ENCODE data around the gene PEAK3. TPM values are rescaled to one million over a fixed set of nuclear protein-coding genes. Genes with fewer than 3 reads are reported as not detected.

Gene PEAK3
- total and polyA plus RNA-seq, 10 of the 15 experiments (the other 5 are each of a cell fraction or from before 2014, with no cell fraction given), result 0.03 to 0.10 (median 0.05) TPM; not detected in 7

- TF ChIP-seq, protein P1, sequence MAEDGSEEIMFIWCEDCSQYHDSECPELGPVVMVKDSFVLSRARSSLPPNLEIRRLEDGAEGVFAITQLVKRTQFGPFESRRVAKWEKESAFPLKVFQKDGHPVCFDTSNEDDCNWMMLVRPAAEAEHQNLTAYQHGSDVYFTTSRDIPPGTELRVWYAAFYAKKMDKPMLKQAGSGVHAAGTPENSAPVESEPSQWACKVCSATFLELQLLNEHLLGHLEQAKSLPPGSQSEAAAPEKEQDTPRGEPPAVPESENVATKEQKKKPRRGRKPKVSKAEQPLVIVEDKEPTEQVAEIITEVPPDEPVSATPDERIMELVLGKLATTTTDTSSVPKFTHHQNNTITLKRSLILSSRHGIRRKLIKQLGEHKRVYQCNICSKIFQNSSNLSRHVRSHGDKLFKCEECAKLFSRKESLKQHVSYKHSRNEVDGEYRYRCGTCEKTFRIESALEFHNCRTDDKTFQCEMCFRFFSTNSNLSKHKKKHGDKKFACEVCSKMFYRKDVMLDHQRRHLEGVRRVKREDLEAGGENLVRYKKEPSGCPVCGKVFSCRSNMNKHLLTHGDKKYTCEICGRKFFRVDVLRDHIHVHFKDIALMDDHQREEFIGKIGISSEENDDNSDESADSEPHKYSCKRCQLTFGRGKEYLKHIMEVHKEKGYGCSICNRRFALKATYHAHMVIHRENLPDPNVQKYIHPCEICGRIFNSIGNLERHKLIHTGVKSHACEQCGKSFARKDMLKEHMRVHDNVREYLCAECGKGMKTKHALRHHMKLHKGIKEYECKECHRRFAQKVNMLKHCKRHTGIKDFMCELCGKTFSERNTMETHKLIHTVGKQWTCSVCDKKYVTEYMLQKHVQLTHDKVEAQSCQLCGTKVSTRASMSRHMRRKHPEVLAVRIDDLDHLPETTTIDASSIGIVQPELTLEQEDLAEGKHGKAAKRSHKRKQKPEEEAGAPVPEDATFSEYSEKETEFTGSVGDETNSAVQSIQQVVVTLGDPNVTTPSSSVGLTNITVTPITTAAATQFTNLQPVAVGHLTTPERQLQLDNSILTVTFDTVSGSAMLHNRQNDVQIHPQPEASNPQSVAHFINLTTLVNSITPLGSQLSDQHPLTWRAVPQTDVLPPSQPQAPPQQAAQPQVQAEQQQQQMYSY (CRISPR knock-in tag; IDR thresholded peaks at IDR 0.05), result no peak
- TF ChIP-seq, protein P2, sequence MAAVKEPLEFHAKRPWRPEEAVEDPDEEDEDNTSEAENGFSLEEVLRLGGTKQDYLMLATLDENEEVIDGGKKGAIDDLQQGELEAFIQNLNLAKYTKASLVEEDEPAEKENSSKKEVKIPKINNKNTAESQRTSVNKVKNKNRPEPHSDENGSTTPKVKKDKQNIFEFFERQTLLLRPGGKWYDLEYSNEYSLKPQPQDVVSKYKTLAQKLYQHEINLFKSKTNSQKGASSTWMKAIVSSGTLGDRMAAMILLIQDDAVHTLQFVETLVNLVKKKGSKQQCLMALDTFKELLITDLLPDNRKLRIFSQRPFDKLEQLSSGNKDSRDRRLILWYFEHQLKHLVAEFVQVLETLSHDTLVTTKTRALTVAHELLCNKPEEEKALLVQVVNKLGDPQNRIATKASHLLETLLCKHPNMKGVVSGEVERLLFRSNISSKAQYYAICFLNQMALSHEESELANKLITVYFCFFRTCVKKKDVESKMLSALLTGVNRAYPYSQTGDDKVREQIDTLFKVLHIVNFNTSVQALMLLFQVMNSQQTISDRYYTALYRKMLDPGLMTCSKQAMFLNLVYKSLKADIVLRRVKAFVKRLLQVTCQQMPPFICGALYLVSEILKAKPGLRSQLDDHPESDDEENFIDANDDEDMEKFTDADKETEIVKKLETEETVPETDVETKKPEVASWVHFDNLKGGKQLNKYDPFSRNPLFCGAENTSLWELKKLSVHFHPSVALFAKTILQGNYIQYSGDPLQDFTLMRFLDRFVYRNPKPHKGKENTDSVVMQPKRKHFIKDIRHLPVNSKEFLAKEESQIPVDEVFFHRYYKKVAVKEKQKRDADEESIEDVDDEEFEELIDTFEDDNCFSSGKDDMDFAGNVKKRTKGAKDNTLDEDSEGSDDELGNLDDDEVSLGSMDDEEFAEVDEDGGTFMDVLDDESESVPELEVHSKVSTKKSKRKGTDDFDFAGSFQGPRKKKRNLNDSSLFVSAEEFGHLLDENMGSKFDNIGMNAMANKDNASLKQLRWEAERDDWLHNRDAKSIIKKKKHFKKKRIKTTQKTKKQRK (IDR thresholded peaks at IDR 0.05; ENCODE audit: low read depth, low read length), result no peak
- TF ChIP-seq PKNOX1 (IDR thresholded peaks at IDR 0.05) (no peak), DPF2 (IDR thresholded peaks at IDR 0.05) (no peak), ELK1 (IDR thresholded peaks at IDR 0.05; ENCODE audit: low read depth, low read length) (no peak), CHD1 (IDR thresholded peaks at IDR 0.05; ENCODE audit: low read depth, low read length) (no peak), ZSCAN29 (IDR thresholded peaks at IDR 0.05) (no peak), ZNF24 (IDR thresholded peaks at IDR 0.05) (no peak), ZZZ3 (IDR thresholded peaks at IDR 0.05; ENCODE audit: control insufficient read depth, insufficient read length, low read depth) (no peak), POLR2A (IDR thresholded peaks at IDR 0.05; ENCODE audit: low read depth, low read length) (no peak), EED (IDR thresholded peaks at IDR 0.05; ENCODE audit: low read depth) (no peak), PAX5 (IDR thresholded peaks at IDR 0.05; ENCODE audit: borderline replicate concordance, low read depth, low read length) (no peak)
These were observed 47.1 kb upstream of the PEAK3 start (continued) for GRCh38 chr19:2329149-2329478.
